SH-SY5Y (cell line): ENCODE results near the gene OLIG2.

Experiments
- GATA2 ChIP-seq: IDR thresholded peaks from 2 replicates; pipeline ENCODE4 v1.6.1; 2011; ENCODE audit warnings: mild to moderate bottlenecking, low read depth, low read length
- GATA3 ChIP-seq: IDR thresholded peaks from 2 replicates; pipeline ENCODE4 v1.6.1; 2011; ENCODE audit warnings: low read depth, mild to moderate bottlenecking, low read length, moderate library complexity

- TF ChIP-seq GATA3 (no peak), GATA2 (no peak)
These were observed 1.9 kb downstream of the OLIG2 start for GRCh38 chr21:33027401-33028286.
